ENCODE measurements around the gene GJA3.

GJA3 gene

DNA sequence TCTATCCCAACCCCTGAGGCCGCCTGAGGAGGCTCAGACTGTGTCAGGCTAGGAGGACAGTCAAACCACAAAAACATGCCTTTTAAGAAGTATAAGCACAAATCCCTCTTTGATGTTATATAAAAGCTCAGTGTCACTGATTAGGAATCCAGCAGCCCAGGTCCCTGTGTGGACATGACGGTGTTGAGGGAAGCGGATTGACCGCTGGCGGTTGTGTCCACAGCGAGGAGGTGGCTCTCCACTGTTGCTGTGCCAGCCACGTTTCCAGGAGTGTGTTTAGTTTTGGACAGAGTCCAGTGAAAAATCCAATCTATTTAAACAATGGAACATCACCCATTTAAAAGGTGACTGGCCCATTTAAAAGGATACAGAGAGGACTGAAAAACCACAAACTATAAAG lies 7.5 kb upstream of the GJA3 start:
- no peaks in the 10 kb centered on the region for H3K9me2 ChIP-seq (replicated peaks; ENCODE audit: control insufficient read depth, low read length)
- H3K4me1 ChIP-seq (ENCODE audit: control insufficient read depth, low read length) = peaks cover 7% of the 10 kb centered on the region; the same call in 1 of the 2 replicates
- TF ChIP-seq EZH2phosphoT487 (IDR thresholded peaks at IDR 0.05; ENCODE audit: borderline replicate concordance, low read length) = no peak
- TF ChIP-seq, protein P1, sequence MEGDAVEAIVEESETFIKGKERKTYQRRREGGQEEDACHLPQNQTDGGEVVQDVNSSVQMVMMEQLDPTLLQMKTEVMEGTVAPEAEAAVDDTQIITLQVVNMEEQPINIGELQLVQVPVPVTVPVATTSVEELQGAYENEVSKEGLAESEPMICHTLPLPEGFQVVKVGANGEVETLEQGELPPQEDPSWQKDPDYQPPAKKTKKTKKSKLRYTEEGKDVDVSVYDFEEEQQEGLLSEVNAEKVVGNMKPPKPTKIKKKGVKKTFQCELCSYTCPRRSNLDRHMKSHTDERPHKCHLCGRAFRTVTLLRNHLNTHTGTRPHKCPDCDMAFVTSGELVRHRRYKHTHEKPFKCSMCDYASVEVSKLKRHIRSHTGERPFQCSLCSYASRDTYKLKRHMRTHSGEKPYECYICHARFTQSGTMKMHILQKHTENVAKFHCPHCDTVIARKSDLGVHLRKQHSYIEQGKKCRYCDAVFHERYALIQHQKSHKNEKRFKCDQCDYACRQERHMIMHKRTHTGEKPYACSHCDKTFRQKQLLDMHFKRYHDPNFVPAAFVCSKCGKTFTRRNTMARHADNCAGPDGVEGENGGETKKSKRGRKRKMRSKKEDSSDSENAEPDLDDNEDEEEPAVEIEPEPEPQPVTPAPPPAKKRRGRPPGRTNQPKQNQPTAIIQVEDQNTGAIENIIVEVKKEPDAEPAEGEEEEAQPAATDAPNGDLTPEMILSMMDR (IDR thresholded peaks at IDR 0.05; ENCODE audit: low read depth, low read length, poor library complexity, severe bottlenecking) = no peak
- no peaks in the 10 kb centered on the region for H3K79me2 ChIP-seq (ENCODE audit: control insufficient read depth, low read length)
- H3K27me3 ChIP-seq (ENCODE audit: control insufficient read depth, low read length) = peaks cover 12% of the 10 kb centered on the region
- no peak overlapping the region for H3K4me3 ChIP-seq (ENCODE audit: low read length)
- no peak overlapping the region for H3K4me2 ChIP-seq (ENCODE audit: low read length)
- H3K9me3 ChIP-seq (ENCODE audit: control insufficient read depth, insufficient read depth, low read length) = no peaks in the 10 kb centered on the region
- H3F3A ChIP-seq (ENCODE audit: control insufficient read depth, insufficient read depth) = no peaks in the 10 kb centered on the region
- H4K20me1 ChIP-seq (ENCODE audit: control insufficient read depth, insufficient read depth, low read depth, low read length) = no peaks in the 10 kb centered on the region
- no peak overlapping the region for H3K27ac ChIP-seq (ENCODE audit: low read depth, low read length)
- no peaks in the 10 kb centered on the region for H3K36me3 ChIP-seq (ENCODE audit: control insufficient read depth, low read length)

DNA sequence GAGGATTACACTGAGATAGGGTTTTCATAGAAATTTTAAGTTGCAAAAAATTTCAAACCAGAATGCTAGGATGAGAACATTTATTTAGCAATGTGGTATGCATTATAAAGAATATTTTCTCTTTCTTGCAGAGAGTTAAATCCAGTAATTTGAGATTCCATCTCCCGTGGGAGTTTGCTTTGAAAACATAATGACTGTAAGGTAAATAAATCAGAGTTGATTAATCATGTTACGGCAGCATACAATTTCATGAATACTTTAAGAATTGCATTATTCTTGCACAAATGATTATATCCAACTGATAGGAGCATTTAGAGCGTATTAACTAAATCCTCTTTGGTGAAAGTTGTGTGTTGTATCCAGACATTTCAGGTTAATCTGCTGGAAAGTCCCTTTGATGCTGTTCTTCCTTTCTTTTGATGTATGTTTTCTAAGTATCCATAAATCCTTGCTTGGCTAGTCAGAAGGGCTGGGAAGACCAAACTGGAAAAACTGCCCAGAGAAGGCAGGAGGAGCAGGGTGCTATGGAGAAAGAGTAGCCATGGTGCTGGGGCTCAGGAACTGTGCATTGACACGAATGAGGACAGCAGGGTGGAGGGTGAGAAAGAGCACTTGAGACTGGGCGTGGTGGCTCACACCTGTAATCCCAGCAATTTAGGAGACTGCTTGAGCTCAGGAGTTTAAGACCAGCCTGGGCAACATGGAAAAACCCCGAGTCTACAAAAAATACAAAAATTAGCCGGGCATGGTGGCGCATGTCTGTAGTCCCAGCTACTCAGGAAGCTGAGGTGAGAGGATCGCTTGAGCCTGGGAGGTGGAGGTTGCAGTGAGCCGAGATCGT lies 4.8 kb upstream of the GJA3 start:
- no peaks in the 10 kb centered on the region for H3K9me3 ChIP-seq (ENCODE audit: control insufficient read depth, insufficient read depth, low read length)
- no peak overlapping the region for H3K27ac ChIP-seq (ENCODE audit: low read depth, low read length)
- H4K20me1 ChIP-seq (ENCODE audit: control insufficient read depth, insufficient read depth, low read depth, low read length) = peaks cover 4% of the 10 kb centered on the region; the same call in 1 of the 2 replicates
- H3K27me3 ChIP-seq (ENCODE audit: control insufficient read depth, low read length) = peaks cover 33% of the 10 kb centered on the region
- no peaks in the 10 kb centered on the region for H3F3A ChIP-seq (ENCODE audit: control insufficient read depth, insufficient read depth)
- H3K4me3 ChIP-seq (ENCODE audit: low read length) = no peak overlapping the region
- no peaks in the 10 kb centered on the region for H3K79me2 ChIP-seq (ENCODE audit: control insufficient read depth, low read length)
- H3K9me2 ChIP-seq (replicated peaks; ENCODE audit: control insufficient read depth, low read length) = no peaks in the 10 kb centered on the region
- TF ChIP-seq EZH2phosphoT487 (IDR thresholded peaks at IDR 0.05; ENCODE audit: borderline replicate concordance, low read length) = no peak
- TF ChIP-seq, protein P1 (IDR thresholded peaks at IDR 0.05; ENCODE audit: low read depth, low read length, poor library complexity, severe bottlenecking) = no peak
- no peaks in the 10 kb centered on the region for H3K36me3 ChIP-seq (ENCODE audit: control insufficient read depth, low read length)
- H3K4me2 ChIP-seq (ENCODE audit: low read length) = no peak overlapping the region
- H3K4me1 ChIP-seq (ENCODE audit: control insufficient read depth, low read length) = peaks cover 15% of the 10 kb centered on the region

- H3K9me2 ChIP-seq (replicated peaks; ENCODE audit: control insufficient read depth, low read length) = no peaks in the 10 kb centered on the region
- no peaks in the 10 kb centered on the region for H3K36me3 ChIP-seq (ENCODE audit: control insufficient read depth, low read length)
- H3K27ac ChIP-seq (ENCODE audit: low read depth, low read length) = no peak overlapping the region
- H3K79me2 ChIP-seq (ENCODE audit: control insufficient read depth, low read length) = no peaks in the 10 kb centered on the region
- H3K4me2 ChIP-seq (ENCODE audit: low read length) = peak overlapping the region; percentile 59
- TF ChIP-seq, protein P1 (IDR thresholded peaks at IDR 0.05; ENCODE audit: low read depth, low read length, poor library complexity, severe bottlenecking) = no peak
- no peak for TF ChIP-seq EZH2phosphoT487 (IDR thresholded peaks at IDR 0.05; ENCODE audit: borderline replicate concordance, low read length)
- peak overlapping the region; percentile 49 for H3K4me3 ChIP-seq (ENCODE audit: low read length)
- H3K4me1 ChIP-seq (ENCODE audit: control insufficient read depth, low read length) = peaks cover 12% of the 10 kb centered on the region
- H3K27me3 ChIP-seq (ENCODE audit: control insufficient read depth, low read length) = peaks cover 55% of the 10 kb centered on the region
- H4K20me1 ChIP-seq (ENCODE audit: control insufficient read depth, insufficient read depth, low read depth, low read length) = peaks cover 4% of the 10 kb centered on the region; the same call in 1 of the 2 replicates
- no peaks in the 10 kb centered on the region for H3K9me3 ChIP-seq (ENCODE audit: control insufficient read depth, insufficient read depth, low read length)
- H3F3A ChIP-seq (ENCODE audit: control insufficient read depth, insufficient read depth) = 0 out of 2 replicates have a peak, but pooled peaks cover 3% of the 10 kb centered on the region
These were observed 1.1 kb upstream of the GJA3 start for GRCh38 chr13:20161951-20162300.

All from DOHH2 (cell line).